ENCODE results near the gene DIPK1B. TPM values are rescaled to one million over a fixed set of nuclear protein-coding genes. Genes with fewer than 3 reads are reported as not detected.

DIPK1B gene
- total RNA-seq, 2 experiments from 2014 or later, result 0.14 TPM; not detected in 1

- no peak for DNase-seq
- TF ChIP-seq CTCF (IDR thresholded peaks at IDR 0.05), result no peak
- Mint-ChIP-seq H3K4me1 (ENCODE audit: low read depth) (no peaks in the 10 kb centered on the region), H3K36me3 (ENCODE audit: low read depth) (peaks cover 8% of the 10 kb centered on the region), H3K4me3 (no peak overlapping the region), H3K27ac (no peak overlapping the region), H3K27me3 (peaks cover 11% of the 10 kb centered on the region), H3K9me3 (peaks cover 28% of the 10 kb centered on the region)
- ChIA-PET CTCF (interaction anchor here (2.1 kb wide), 1 partner anchor 22 kb away, joined by 6 read pairs; no protein-coding TSS in a partner anchor), POLR2A (no interaction called here)
- ATAC-seq, result no peak
- intact Hi-C loops (cut with micrococcal nuclease), result no loop called here
These were observed 43.7 kb downstream of the DIPK1B start for GRCh38 chr9:136756134-136756438.

- no peak for TF ChIP-seq CTCF (IDR thresholded peaks at IDR 0.05)
- H3K4me3 Mint-ChIP-seq, result no peak overlapping the region
- H3K27me3 Mint-ChIP-seq, result peaks cover 14% of the 10 kb centered on the region
- no peak for DNase-seq
- POLR2A ChIA-PET, result interaction anchor here (1.1 kb wide), 1 partner anchor 55 kb away, joined by 4 read pairs; no protein-coding TSS in a partner anchor
- intact Hi-C loops (cut with micrococcal nuclease), result no loop called here
- no peak for ATAC-seq
- peaks cover 21% of the 10 kb centered on the region for H3K9me3 Mint-ChIP-seq
- CTCF ChIA-PET, result interaction anchor here (1.0 to 2.5 kb wide), 2 partner anchors 11 to 37 kb away, joined by 3 to 8 read pairs; no protein-coding TSS in a partner anchor
- peaks cover 3% of the 10 kb centered on the region for H3K36me3 Mint-ChIP-seq (ENCODE audit: low read depth)
- H3K4me1 Mint-ChIP-seq (ENCODE audit: low read depth), result no peaks in the 10 kb centered on the region
- H3K27ac Mint-ChIP-seq, result no peak overlapping the region
These were observed 44.5 kb downstream of the DIPK1B start for GRCh38 chr9:136756836-136757235.

GRCh38 chr9:136757328-136757727 lies 45.0 kb downstream of the DIPK1B start:
- H3K4me1 Mint-ChIP-seq (ENCODE audit: low read depth), result no peaks in the 10 kb centered on the region
- ATAC-seq, result no peak
- POLR2A ChIA-PET, result interaction anchor here (1.1 kb wide), 1 partner anchor 56 kb away, joined by 4 read pairs; no protein-coding TSS in a partner anchor
- TF ChIP-seq CTCF (IDR thresholded peaks at IDR 0.05), result no peak
- peaks cover 2% of the 10 kb centered on the region for H3K36me3 Mint-ChIP-seq (ENCODE audit: low read depth)
- CTCF ChIA-PET, result interaction anchor here (0.8 to 2.5 kb wide), 7 partner anchors 10 to 52 kb away, joined by 3 to 8 read pairs (median 3); no protein-coding TSS in a partner anchor
- DNase-seq, result no peak
- H3K27me3 Mint-ChIP-seq, result peaks cover 13% of the 10 kb centered on the region
- H3K27ac Mint-ChIP-seq, result no peak overlapping the region
- no peak overlapping the region for H3K4me3 Mint-ChIP-seq
- peaks cover 16% of the 10 kb centered on the region for H3K9me3 Mint-ChIP-seq
- intact Hi-C loops (cut with micrococcal nuclease), result no loop called here

GRCh38 chr9:136757751-136758140 lies 45.4 kb downstream of the DIPK1B start:
- Mint-ChIP-seq H3K9me3 (peaks cover 12% of the 10 kb centered on the region), H3K4me1 (ENCODE audit: low read depth) (no peaks in the 10 kb centered on the region), H3K27ac (no peak overlapping the region), H3K27me3 (peaks cover 12% of the 10 kb centered on the region), H3K36me3 (ENCODE audit: low read depth) (peaks cover 2% of the 10 kb centered on the region), H3K4me3 (no peak overlapping the region)
- intact Hi-C loops (cut with micrococcal nuclease), result no loop called here
- no peak for TF ChIP-seq CTCF (IDR thresholded peaks at IDR 0.05)
- ATAC-seq, result no peak
- ChIA-PET CTCF (interaction anchor here (0.8 to 2.5 kb wide), 7 partner anchors 10 to 52 kb away, joined by 3 to 8 read pairs (median 3); no protein-coding TSS in a partner anchor), POLR2A (interaction anchor here (1.1 kb wide), 1 partner anchor 56 kb away, joined by 4 read pairs; no protein-coding TSS in a partner anchor)
- DNase-seq, result no peak

GRCh38 chr9:136759001-136759400 lies 46.6 kb downstream of the DIPK1B start:
- ChIA-PET CTCF (interaction anchor here (1.2 to 2.5 kb wide), 3 partner anchors 9 to 19 kb away, joined by 3 to 8 read pairs (median 4); no protein-coding TSS in a partner anchor), POLR2A (no interaction called here)
- intact Hi-C loops (cut with micrococcal nuclease), result no loop called here
- Mint-ChIP-seq H3K27ac (no peak overlapping the region), H3K4me1 (ENCODE audit: low read depth) (no peaks in the 10 kb centered on the region), H3K9me3 (peaks cover 9% of the 10 kb centered on the region), H3K4me3 (no peak overlapping the region), H3K36me3 (ENCODE audit: low read depth) (peaks cover 2% of the 10 kb centered on the region), H3K27me3 (peaks cover 14% of the 10 kb centered on the region)
- ATAC-seq, result no peak
- DNase-seq, result no peak
- TF ChIP-seq CTCF (IDR thresholded peaks at IDR 0.05), result no peak

Measured in activated CD8-positive, alpha-beta T cell treated with anti-CD3 and anti-CD28 coated beads for 36 hours (primary cell).